Measurements from ENCODE around the gene CEP164. TPM values are rescaled to one million over a fixed set of nuclear protein-coding genes. Genes with fewer than 3 reads are reported as not detected.

Gene CEP164
- polyA plus RNA-seq, 1 donor = 37.4 TPM

DNA sequence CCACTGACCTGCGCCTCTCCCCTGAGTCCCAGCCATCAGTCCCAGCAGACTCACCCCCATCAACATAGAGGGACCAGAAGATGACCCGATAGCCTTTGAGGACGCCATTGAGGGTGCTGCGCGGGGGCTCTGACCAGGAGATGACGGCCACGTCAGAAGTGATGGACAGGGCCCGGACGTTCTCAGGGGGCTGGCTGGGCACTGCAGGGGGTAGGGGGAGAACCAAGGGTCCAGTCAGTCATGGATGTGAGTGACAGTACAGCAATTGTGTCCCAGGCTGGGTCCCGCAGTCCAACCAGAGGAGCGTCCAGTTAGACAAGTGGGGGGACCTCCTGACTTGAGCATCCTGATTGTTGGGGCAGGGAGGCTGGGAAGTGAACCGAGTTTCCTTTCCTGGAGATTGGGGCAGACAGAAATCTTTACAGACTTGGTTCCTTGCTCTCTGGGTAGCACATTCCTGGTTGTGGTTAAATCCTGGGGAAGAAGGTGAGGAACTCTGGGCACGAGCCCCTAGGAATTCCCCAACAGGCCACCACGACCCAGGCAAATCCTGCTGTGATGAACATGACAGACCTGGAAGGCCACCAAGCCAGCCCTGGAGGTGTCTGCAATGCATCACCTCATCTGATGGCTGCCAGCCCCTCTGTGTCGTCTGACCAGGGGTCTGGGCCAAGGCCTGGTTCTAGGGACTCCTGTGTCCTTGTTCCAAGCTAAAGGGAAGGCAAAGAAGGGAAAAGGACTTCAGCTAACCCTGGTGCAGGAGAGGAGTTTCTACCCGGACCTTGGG lies 133.9 kb downstream of the CEP164 start:
- no peak for DNase-seq

DNA sequence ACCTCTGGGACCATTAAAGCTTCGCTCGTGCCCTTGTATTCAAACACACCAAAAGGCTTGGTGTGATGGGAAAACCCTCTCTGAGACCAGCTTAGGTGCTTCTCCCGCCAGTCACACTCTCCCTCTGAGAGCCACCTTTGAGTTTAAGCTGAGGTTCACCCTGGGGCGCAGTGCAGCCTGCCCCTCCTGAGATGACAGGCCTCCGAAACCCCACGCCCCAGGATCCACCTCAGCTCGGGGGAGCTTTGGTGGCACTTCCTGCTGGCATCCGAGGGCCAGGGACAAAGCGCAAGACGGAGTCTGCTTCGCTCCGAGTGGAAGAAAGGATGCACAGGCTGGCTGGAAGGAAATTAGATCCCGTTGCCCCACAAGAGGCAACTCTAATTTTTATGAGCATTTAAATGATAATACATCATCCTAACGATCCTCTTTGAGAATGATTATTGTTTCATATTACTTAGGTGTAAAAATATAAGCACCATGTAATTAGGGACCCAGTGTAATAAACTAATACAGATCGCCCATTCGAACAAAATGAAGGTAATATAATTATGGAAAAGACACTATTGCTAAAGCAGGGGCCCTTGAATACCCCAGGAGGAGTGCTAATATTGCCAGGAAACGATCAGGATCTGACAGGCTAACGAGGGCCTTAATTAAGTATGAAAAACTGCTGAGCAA lies 134.7 kb downstream of the CEP164 start:
- no peak for DNase-seq

DNA sequence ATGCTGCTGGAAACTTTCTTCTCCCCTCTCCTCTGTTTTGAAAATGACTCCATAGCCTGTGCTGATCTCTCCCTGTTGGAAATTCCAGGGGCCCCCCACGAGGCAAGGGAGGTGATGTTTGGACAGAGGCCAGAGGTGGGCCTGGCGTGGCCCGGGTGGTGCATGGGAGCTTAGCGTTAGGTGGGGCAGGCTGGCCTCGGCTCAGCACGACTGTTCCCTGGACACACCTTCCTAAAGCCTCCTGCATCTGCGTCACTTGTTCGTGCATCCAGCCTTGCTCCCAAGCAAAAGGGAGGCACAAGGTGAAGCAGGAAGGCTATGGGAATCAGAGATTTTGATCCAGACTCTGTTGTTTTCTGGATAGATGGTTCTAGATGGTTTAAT lies 135.2 kb downstream of the CEP164 start:
- DNase-seq = no peak

Other genes starting within 250 kb of the CEP164 start
- 47.6 TPM for gene SIK3, start 229.4 kb upstream of the CEP164 start, polyA plus RNA-seq (ENCODE audit: insufficient read length)
- 83.9 TPM for gene PAFAH1B2, start 183.6 kb upstream of the CEP164 start, polyA plus RNA-seq (ENCODE audit: insufficient read length)
- gene SIDT2, start 149.1 kb upstream of the CEP164 start, polyA plus RNA-seq (ENCODE audit: insufficient read length) = 47.7 TPM
- 114 TPM for gene TAGLN, start 128.5 kb upstream of the CEP164 start, polyA plus RNA-seq (ENCODE audit: insufficient read length)
- gene PCSK7, start 95.8 kb upstream of the CEP164 start, polyA plus RNA-seq (ENCODE audit: insufficient read length) = 33.0 TPM
- 39.6 TPM for gene RNF214, start 95.2 kb upstream of the CEP164 start, polyA plus RNA-seq (ENCODE audit: insufficient read length)
- gene BACE1-AS, start 36.5 kb upstream of the CEP164 start, polyA plus RNA-seq (ENCODE audit: insufficient read length) = 29.2 TPM
- 62.5 TPM for gene BACE1, start 11.6 kb upstream of the CEP164 start, polyA plus RNA-seq (ENCODE audit: insufficient read length)